Liver (tissue), 9 donors: ENCODE measurements around the gene CAMK2B. TPM values are rescaled to one million over a fixed set of nuclear protein-coding genes. Genes with fewer than 3 reads are reported as not detected.

ENCODE experiments used
- DNase-seq: peaks from one replicate; pipeline ENCODE4 v3.0.0-alpha.2; 2017; ENCODE audit warnings: low spot score
- H3K27ac ChIP-seq, 2 donors: one replicate each; pipeline ENCODE4 v1.7.0; 2013; ENCODE audit warnings: inconsistent platforms in 2 of 2, low read length in 2 of 2, control low read depth in 1 of 2, low read depth in 1 of 2, mild to moderate bottlenecking in 1 of 2
- H3K27me3 ChIP-seq, 4 donors: one replicate each; pipeline versions ENCODE4 v1.6.1 to v1.7.0; 2013; ENCODE audit warnings: low read length in 3 of 4, inconsistent platforms in 1 of 4, mild to moderate bottlenecking in 1 of 4, moderate library complexity in 1 of 4; ENCODE audit not compliant: control insufficient read depth in 4 of 4, insufficient read depth in 4 of 4
- H3K36me3 ChIP-seq, 4 donors: one replicate each; pipeline versions ENCODE4 v1.6.1 to v1.7.0; 2013; ENCODE audit warnings: low read length in 3 of 4, mild to moderate bottlenecking in 3 of 4, low read depth in 1 of 4, moderate library complexity in 1 of 4; ENCODE audit not compliant: control insufficient read depth in 4 of 4, insufficient read depth in 3 of 4
- H3K4me1 ChIP-seq, 4 donors: one replicate each; pipeline versions ENCODE4 v1.6.1 to v1.7.0; 2013; ENCODE audit warnings: low read length in 3 of 4, mild to moderate bottlenecking in 3 of 4, moderate library complexity in 1 of 4; ENCODE audit not compliant: control insufficient read depth in 4 of 4, insufficient read depth in 4 of 4
- H3K4me3 ChIP-seq, 3 donors: one replicate each; pipeline versions ENCODE4 v1.6.1 to v1.7.0; 2013; ENCODE audit warnings: low read length in 3 of 3, control low read depth in 1 of 3, low read depth in 1 of 3, mild to moderate bottlenecking in 1 of 3
- H3K9ac ChIP-seq, 2 donors: one replicate each; pipeline ENCODE4 v1.7.0; 2013; ENCODE audit warnings: low read length in 2 of 2, mild to moderate bottlenecking in 2 of 2, moderate library complexity in 2 of 2, control low read depth in 1 of 2, low read depth in 1 of 2
- H3K9me3 ChIP-seq, 4 donors: one replicate each; pipeline versions ENCODE4 v1.6.1 to v1.7.0; 2013; ENCODE audit warnings: low read length in 3 of 4; ENCODE audit not compliant: control insufficient read depth in 4 of 4
- EGR1 ChIP-seq, 2 donors: IDR thresholded peaks; 2 replicates each; pipeline ENCODE4 v1.6.1; 2016 to 2018; ENCODE audit warnings: antibody characterized with exemption in 2 of 2, low read depth in 2 of 2
- FOXA1 ChIP-seq: IDR thresholded peaks from 2 replicates; pipeline ENCODE4 v1.6.1; 2016; ENCODE audit warnings: antibody characterized with exemption
- FOXA2 ChIP-seq: IDR thresholded peaks from 2 replicates; pipeline ENCODE4 v1.6.1; 2016; ENCODE audit warnings: antibody characterized with exemption
- GABPA ChIP-seq, 2 donors: IDR thresholded peaks in 1 of 2; conservative IDR thresholded peaks in 1 of 2; 2 replicates each; pipeline ENCODE4 v1.6.1; 2016; ENCODE audit warnings: antibody characterized with exemption in 2 of 2, mild to moderate bottlenecking in 1 of 2, moderate library complexity in 1 of 2
- HNF4A ChIP-seq, 2 donors: conservative IDR thresholded peaks; 2 replicates each; pipeline ENCODE4 v1.6.1; 2016; ENCODE audit warnings: antibody characterized with exemption in 2 of 2, mild to moderate bottlenecking in 2 of 2
- HNF4G ChIP-seq: IDR thresholded peaks from 2 replicates; pipeline ENCODE4 v1.6.1; 2016; ENCODE audit warnings: antibody characterized with exemption
- JUND ChIP-seq, 2 donors: IDR thresholded peaks; 2 replicates each; pipeline ENCODE4 v1.6.1; 2016; ENCODE audit warnings: antibody characterized with exemption in 2 of 2
- MAX ChIP-seq: IDR thresholded peaks from 2 replicates; pipeline ENCODE4 v1.6.1; 2016; ENCODE audit warnings: antibody characterized with exemption
- NR2F2 ChIP-seq: IDR thresholded peaks from 2 replicates; pipeline ENCODE4 v1.6.1; 2016; ENCODE audit warnings: antibody characterized with exemption
- RAD21 ChIP-seq, 2 donors: IDR thresholded peaks; 2 replicates each; pipeline ENCODE4 v1.6.1; 2016; ENCODE audit warnings: antibody characterized with exemption in 2 of 2, mild to moderate bottlenecking in 2 of 2
- RXRA ChIP-seq, 2 donors: IDR thresholded peaks; 2 replicates each; pipeline ENCODE4 v1.6.1; 2017 to 2018; ENCODE audit warnings: antibody characterized with exemption in 2 of 2, mild to moderate bottlenecking in 1 of 2
- SP1 ChIP-seq: IDR thresholded peaks from 2 replicates; pipeline ENCODE4 v1.6.1; 2018; ENCODE audit warnings: antibody characterized with exemption, mild to moderate bottlenecking
- TAF1 ChIP-seq: conservative IDR thresholded peaks from 2 replicates; pipeline ENCODE4 v1.6.1; 2016; ENCODE audit warnings: antibody characterized with exemption, mild to moderate bottlenecking
- YY1 ChIP-seq: IDR thresholded peaks from 2 replicates; pipeline ENCODE4 v1.6.1; 2016; ENCODE audit warnings: antibody characterized with exemption, mild to moderate bottlenecking
- ZBTB33 ChIP-seq: IDR thresholded peaks from 2 replicates; pipeline ENCODE4 v1.6.1; 2016; ENCODE audit warnings: antibody characterized with exemption
- WGBS: extraction: QIAGEN DNeasy Blood & Tissue Kit; methylation state at CpG from one replicate; pipeline ENCODE4 v1.1.7; 2013; 5-methylcytosine and 5-hydroxymethylcytosine counted together
- polyA plus RNA-seq, 2 donors: library from polyadenylated mRNA; stranded (reverse) in 1 of 2; unstranded in 1 of 2; fragments of 200-250 nt in 1 of 2; fragments of >200 nt in 1 of 2; fragmentation: Nextera tagmentation in 1 of 2; extraction: Ambion mirVana in 1 of 2; gene quantifications; one replicate each; pipeline versions ENCODE4 v1.2.1 to v1.2.3, GENCODE V29; 2013 to 2015
- total RNA-seq, 2 donors: library from RNA; depleted of rRNA; stranded (reverse); fragments of >200 nt; gene quantifications; one replicate each; pipeline ENCODE4 v1.2.3, GENCODE V29; 2014
- TF ChIP-seq, protein P1 (sequence below): IDR thresholded peaks from 2 replicates; pipeline ENCODE4 v1.6.1; 2016; ENCODE audit warnings: antibody characterized with exemption
- TF ChIP-seq, protein P2 (sequence below): IDR thresholded peaks from 2 replicates; pipeline ENCODE4 v1.6.1; 2016; ENCODE audit warnings: antibody characterized with exemption, mild to moderate bottlenecking
- TF ChIP-seq, protein P3 (sequence below): fragments of 150-350 bp; IDR thresholded peaks from 2 replicates; pipeline ENCODE4 v1.5.1; 2017; ENCODE audit warnings: improper control_type of control experiment, low read depth, low read length; ENCODE audit not compliant: missing input control
- donor health status: healthy.
- donor health status: healthy.
- donor health status: healthy.
- donor health status: healthy.
- donor health status: healthy.

The CAMK2B gene
- total and polyA plus RNA-seq, 4 donors, result 2.1 to 3.3 (median 2.2) TPM; not detected in 1

- H3K36me3 ChIP-seq, result no peaks in the 10 kb centered on the region
- no peak overlapping the region for H3K27ac ChIP-seq
- no peaks in the 10 kb centered on the region for H3K4me1 ChIP-seq
- 95% methylated on average over 24 of the region's 24 CpGs for WGBS
- no peak overlapping the region for H3K4me3 ChIP-seq
- no peaks in the 10 kb centered on the region for H3K27me3 ChIP-seq
- TF ChIP-seq RXRA (IDR thresholded peaks at IDR 0.05), result no peak
- no peak for TF ChIP-seq ZBTB33
- TF ChIP-seq FOXA1, result no peak
- TF ChIP-seq EGR1 (IDR thresholded peaks at IDR 0.05; ENCODE audit: low read depth in 2 of 2), result no peak
- TF ChIP-seq, protein P1, sequence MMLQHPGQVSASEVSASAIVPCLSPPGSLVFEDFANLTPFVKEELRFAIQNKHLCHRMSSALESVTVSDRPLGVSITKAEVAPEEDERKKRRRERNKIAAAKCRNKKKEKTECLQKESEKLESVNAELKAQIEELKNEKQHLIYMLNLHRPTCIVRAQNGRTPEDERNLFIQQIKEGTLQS, result no peak
- TF ChIP-seq, protein P2, sequence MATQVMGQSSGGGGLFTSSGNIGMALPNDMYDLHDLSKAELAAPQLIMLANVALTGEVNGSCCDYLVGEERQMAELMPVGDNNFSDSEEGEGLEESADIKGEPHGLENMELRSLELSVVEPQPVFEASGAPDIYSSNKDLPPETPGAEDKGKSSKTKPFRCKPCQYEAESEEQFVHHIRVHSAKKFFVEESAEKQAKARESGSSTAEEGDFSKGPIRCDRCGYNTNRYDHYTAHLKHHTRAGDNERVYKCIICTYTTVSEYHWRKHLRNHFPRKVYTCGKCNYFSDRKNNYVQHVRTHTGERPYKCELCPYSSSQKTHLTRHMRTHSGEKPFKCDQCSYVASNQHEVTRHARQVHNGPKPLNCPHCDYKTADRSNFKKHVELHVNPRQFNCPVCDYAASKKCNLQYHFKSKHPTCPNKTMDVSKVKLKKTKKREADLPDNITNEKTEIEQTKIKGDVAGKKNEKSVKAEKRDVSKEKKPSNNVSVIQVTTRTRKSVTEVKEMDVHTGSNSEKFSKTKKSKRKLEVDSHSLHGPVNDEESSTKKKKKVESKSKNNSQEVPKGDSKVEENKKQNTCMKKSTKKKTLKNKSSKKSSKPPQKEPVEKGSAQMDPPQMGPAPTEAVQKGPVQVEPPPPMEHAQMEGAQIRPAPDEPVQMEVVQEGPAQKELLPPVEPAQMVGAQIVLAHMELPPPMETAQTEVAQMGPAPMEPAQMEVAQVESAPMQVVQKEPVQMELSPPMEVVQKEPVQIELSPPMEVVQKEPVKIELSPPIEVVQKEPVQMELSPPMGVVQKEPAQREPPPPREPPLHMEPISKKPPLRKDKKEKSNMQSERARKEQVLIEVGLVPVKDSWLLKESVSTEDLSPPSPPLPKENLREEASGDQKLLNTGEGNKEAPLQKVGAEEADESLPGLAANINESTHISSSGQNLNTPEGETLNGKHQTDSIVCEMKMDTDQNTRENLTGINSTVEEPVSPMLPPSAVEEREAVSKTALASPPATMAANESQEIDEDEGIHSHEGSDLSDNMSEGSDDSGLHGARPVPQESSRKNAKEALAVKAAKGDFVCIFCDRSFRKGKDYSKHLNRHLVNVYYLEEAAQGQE, result no peak
- no peak for TF ChIP-seq HNF4G
- TF ChIP-seq GABPA (IDR thresholded peaks at IDR 0.05 in 1 of 2, conservative IDR thresholded peaks at IDR 0.05 in 1 of 2), result no peak
- TF ChIP-seq JUND (IDR thresholded peaks at IDR 0.05), result no peak
- no peak for TF ChIP-seq NR2F2
- no peak for TF ChIP-seq FOXA2
- TF ChIP-seq TAF1, result no peak
- no peak for TF ChIP-seq HNF4A (conservative IDR thresholded peaks at IDR 0.05)
- no peak for TF ChIP-seq SP1
- no peak for TF ChIP-seq MAX
- TF ChIP-seq YY1, result no peak
- no peak for TF ChIP-seq RAD21 (IDR thresholded peaks at IDR 0.05)
- TF ChIP-seq, protein P3, sequence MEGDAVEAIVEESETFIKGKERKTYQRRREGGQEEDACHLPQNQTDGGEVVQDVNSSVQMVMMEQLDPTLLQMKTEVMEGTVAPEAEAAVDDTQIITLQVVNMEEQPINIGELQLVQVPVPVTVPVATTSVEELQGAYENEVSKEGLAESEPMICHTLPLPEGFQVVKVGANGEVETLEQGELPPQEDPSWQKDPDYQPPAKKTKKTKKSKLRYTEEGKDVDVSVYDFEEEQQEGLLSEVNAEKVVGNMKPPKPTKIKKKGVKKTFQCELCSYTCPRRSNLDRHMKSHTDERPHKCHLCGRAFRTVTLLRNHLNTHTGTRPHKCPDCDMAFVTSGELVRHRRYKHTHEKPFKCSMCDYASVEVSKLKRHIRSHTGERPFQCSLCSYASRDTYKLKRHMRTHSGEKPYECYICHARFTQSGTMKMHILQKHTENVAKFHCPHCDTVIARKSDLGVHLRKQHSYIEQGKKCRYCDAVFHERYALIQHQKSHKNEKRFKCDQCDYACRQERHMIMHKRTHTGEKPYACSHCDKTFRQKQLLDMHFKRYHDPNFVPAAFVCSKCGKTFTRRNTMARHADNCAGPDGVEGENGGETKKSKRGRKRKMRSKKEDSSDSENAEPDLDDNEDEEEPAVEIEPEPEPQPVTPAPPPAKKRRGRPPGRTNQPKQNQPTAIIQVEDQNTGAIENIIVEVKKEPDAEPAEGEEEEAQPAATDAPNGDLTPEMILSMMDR, result no peak
- H3K9ac ChIP-seq, result no peak overlapping the region
- no peak for DNase-seq
- no peaks in the 10 kb centered on the region for H3K9me3 ChIP-seq
Observed at GRCh38 chr7:44285561-44285960, 39.8 kb downstream of the CAMK2B start.
